Hepatocyte (in vitro differentiated cells): ENCODE measurements around the gene MED16. TPM values are rescaled to one million over a fixed set of nuclear protein-coding genes. Genes with fewer than 3 reads are reported as not detected.

ENCODE experiments used
- DNase-seq: peaks from one replicate; pipeline ENCODE4 v3.0.0-alpha.2; 2016; ENCODE audit warnings: low spot score
- H2AFZ ChIP-seq: fragments of 200-600 bp; sonication (generic); 2 replicates; pipeline ENCODE4 v1.6.0; 2016; ENCODE audit warnings: antibody characterized with exemption, mild to moderate bottlenecking
- H3K27ac ChIP-seq: fragments of 200-600 bp; sonication (generic); 2 replicates; pipeline ENCODE4 v1.5.1; 2016; ENCODE audit warnings: mild to moderate bottlenecking
- H3K27me3 ChIP-seq: fragments of 200-600 bp; sonication (generic); 2 replicates; pipeline ENCODE4 v1.6.1; 2016
- H3K36me3 ChIP-seq: fragments of 200-600 bp; sonication (generic); replicated peaks from 2 replicates; pipeline ENCODE4 v1.5.1; 2016; ENCODE audit warnings: low read depth; ENCODE audit not compliant: insufficient read depth
- H3K4me1 ChIP-seq: fragments of 200-600 bp; sonication (generic); 2 replicates; pipeline ENCODE4 v1.5.1; 2016; ENCODE audit warnings: mild to moderate bottlenecking, moderate library complexity; ENCODE audit not compliant: insufficient read depth
- H3K4me2 ChIP-seq: fragments of 200-600 bp; sonication (generic); 2 replicates; pipeline ENCODE4 v1.6.0; 2016
- H3K4me3 ChIP-seq: fragments of 200-600 bp; sonication (generic); 2 replicates; pipeline ENCODE4 v1.5.1; 2016; ENCODE audit warnings: mild to moderate bottlenecking
- H3K79me2 ChIP-seq: fragments of 200-600 bp; sonication (generic); 2 replicates; pipeline ENCODE4 v1.6.0; 2017; ENCODE audit warnings: mild to moderate bottlenecking
- H3K9me2 ChIP-seq: fragments of 200-600 bp; sonication (generic); replicated peaks from 2 replicates; pipeline ENCODE4 v1.6.0; 2017; ENCODE audit warnings: mild to moderate bottlenecking; ENCODE audit not compliant: insufficient read depth
- H3K9me3 ChIP-seq: fragments of 200-600 bp; sonication (generic); 2 replicates; pipeline ENCODE4 v1.5.1; 2016; ENCODE audit warnings: low read depth, mild to moderate bottlenecking
- H4K20me1 ChIP-seq: fragments of 200-600 bp; sonication (generic); 2 replicates; pipeline ENCODE4 v1.6.0; 2016; ENCODE audit warnings: mild to moderate bottlenecking; ENCODE audit not compliant: insufficient read depth, poor library complexity, severe bottlenecking
- CTCF ChIP-seq: fragments of 200-600 bp; sonication (generic); IDR thresholded peaks from 2 replicates; pipeline ENCODE4 v1.5.1; 2016; ENCODE audit warnings: antibody characterized with exemption, mild to moderate bottlenecking; ENCODE audit not compliant: poor library complexity
- EZH2 ChIP-seq: fragments of 200-600 bp; sonication (generic); IDR thresholded peaks from 2 replicates; pipeline ENCODE4 v1.6.1; 2016; ENCODE audit warnings: antibody characterized with exemption, mild to moderate bottlenecking, borderline replicate concordance
- EZH2phosphoT487 ChIP-seq: fragments of 200-600 bp; sonication (generic); IDR thresholded peaks from one replicate; pipeline ENCODE4 v1.6.1; 2018; ENCODE audit warnings: antibody characterized with exemption, mild to moderate bottlenecking, low read depth, moderate library complexity; ENCODE audit not compliant: unreplicated experiment, severe bottlenecking
- WGBS: methylation state at CpG from one replicate; pipeline ENCODE4 v1.1.6; 2016; ENCODE audit warnings: low lambda C conversion rate; ENCODE audit errors: missing lambda C conversion rate; 5-methylcytosine and 5-hydroxymethylcytosine counted together
- polyA plus RNA-seq: library from polyadenylated mRNA; unstranded; fragments of >200 nt; fragmentation: Nextera tagmentation; extraction: Ambion mirVana; gene quantifications from 2 replicates; pipeline ENCODE4 v1.2.1, GENCODE V29; 2016
- total RNA-seq: library from RNA; depleted of rRNA; stranded (reverse); fragments of >200 nt; gene quantifications from 2 replicates; pipeline ENCODE4 v1.2.3, GENCODE V29; 2014

MED16 gene
- total and polyA plus RNA-seq, 2 experiments from 2014 or later: 32.1 to 80.9 TPM

- peaks cover 91% of the 10 kb centered on the region for H4K20me1 ChIP-seq
- WGBS: 93% methylated on average over 35 of the region's 64 CpGs
- no peak overlapping the region for H3K4me3 ChIP-seq
- H3K79me2 ChIP-seq: peaks cover 99% of the 10 kb centered on the region
- H3K36me3 ChIP-seq: no peaks in the 10 kb centered on the region
- peak overlapping the region; percentile 57 for H3K27ac ChIP-seq
- peaks cover 38% of the 10 kb centered on the region for H3K4me1 ChIP-seq
- H3K27me3 ChIP-seq: no peaks in the 10 kb centered on the region
- DNase-seq: no peak
- H3K9me2 ChIP-seq: no peaks in the 10 kb centered on the region
- no peak overlapping the region for H3K4me2 ChIP-seq
- no peak overlapping the region for H2AFZ ChIP-seq
- H3K9me3 ChIP-seq: no peaks in the 10 kb centered on the region
- no peak for TF ChIP-seq EZH2
- TF ChIP-seq CTCF: no peak
- TF ChIP-seq EZH2phosphoT487: no peak
These were observed 47.8 kb upstream of the MED16 start for GRCh38 chr19:940591-941291.

- no peaks in the 10 kb centered on the region for H3K27me3 ChIP-seq
- 91% methylated on average over 7 of the region's 7 CpGs for WGBS
- H2AFZ ChIP-seq: no peak overlapping the region
- peaks cover 39% of the 10 kb centered on the region for H3K4me1 ChIP-seq
- no peak overlapping the region for H3K4me3 ChIP-seq
- H3K79me2 ChIP-seq: peaks cover 99% of the 10 kb centered on the region
- H3K36me3 ChIP-seq: no peaks in the 10 kb centered on the region
- H4K20me1 ChIP-seq: peaks cover 92% of the 10 kb centered on the region
- no peaks in the 10 kb centered on the region for H3K9me3 ChIP-seq
- DNase-seq: no peak
- H3K27ac ChIP-seq: peak overlapping the region; percentile 57
- H3K9me2 ChIP-seq: no peaks in the 10 kb centered on the region
- TF ChIP-seq EZH2phosphoT487: no peak
- TF ChIP-seq EZH2: no peak
- no peak for TF ChIP-seq CTCF
- H3K4me2 ChIP-seq: no peak overlapping the region
These were observed 46.9 kb upstream of the MED16 start for GRCh38 chr19:939922-940321.

GRCh38 chr19:939439-939838 lies 46.5 kb upstream of the MED16 start:
- WGBS: 73% methylated on average over 21 of the region's 22 CpGs
- Histone ChIP-seq H2AFZ (no peak overlapping the region), H3K27me3 (no peaks in the 10 kb centered on the region), H4K20me1 (peaks cover 92% of the 10 kb centered on the region), H3K36me3 (no peaks in the 10 kb centered on the region), H3K27ac (peak overlapping the region; percentile 57), H3K79me2 (peaks cover 99% of the 10 kb centered on the region), H3K4me1 (peaks cover 39% of the 10 kb centered on the region), H3K9me3 (no peaks in the 10 kb centered on the region), H3K4me2 (no peak overlapping the region), H3K9me2 (no peaks in the 10 kb centered on the region), H3K4me3 (no peak overlapping the region)
- no peak for TF ChIP-seq CTCF
- no peak for TF ChIP-seq EZH2
- no peak for TF ChIP-seq EZH2phosphoT487
- no peak for DNase-seq
